ENCODE data around the gene MED13L.

MED13L gene

DNA sequence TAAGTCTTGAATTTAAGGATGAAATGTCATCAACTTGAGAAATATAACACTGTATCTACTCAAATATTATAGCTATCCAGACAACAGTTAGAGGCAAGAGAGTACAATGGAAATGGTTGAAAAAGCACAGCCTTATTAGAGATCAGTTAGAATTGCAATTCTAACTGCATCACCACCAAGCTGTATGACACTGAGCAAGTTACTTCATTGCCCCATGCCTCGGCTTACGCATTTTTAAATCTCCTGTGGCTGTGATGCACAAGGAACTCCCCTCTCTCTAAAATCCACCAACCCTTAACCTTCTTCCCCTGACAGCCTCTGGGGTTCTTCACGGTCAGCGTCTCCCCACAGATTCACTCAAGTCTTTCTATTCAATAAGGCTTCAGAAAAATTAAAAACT is 75.1 kb downstream of the MED13L start:
- Mint-ChIP-seq H3K36me3 (peaks cover 6% of the 10 kb centered on the region), H3K4me3 (no peak overlapping the region), H3K27ac (no peak overlapping the region), H3K27me3 (no peaks in the 10 kb centered on the region), H3K4me1 (peaks cover 81% of the 10 kb centered on the region), H3K9me3 (no peaks in the 10 kb centered on the region)

GRCh38 chr12:116201908-116202307 is 75.6 kb downstream of the MED13L start:
- H3K36me3 Mint-ChIP-seq, result peaks cover 6% of the 10 kb centered on the region
- no peak overlapping the region for H3K4me3 Mint-ChIP-seq
- peaks cover 81% of the 10 kb centered on the region for H3K4me1 Mint-ChIP-seq

DNA sequence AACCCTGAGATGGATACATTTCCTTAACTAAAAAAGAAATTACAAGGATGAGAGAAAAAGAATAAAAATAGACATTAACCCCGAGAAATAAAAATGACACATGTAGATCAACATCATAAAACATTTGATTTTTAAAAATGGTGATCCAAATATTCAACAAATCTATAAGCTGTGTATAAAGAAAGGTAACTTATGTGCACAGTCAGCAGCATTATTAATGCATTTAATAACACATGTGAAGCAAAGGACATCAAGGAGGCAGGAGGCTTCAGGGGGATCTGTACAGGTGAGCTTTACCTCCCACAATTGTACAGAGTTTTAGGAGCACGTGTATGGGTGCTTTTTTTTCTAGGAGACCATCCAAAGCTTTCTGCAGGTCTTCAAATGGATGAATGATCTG is 76.1 kb downstream of the MED13L start:
- H3K36me3 Mint-ChIP-seq, result peaks cover 6% of the 10 kb centered on the region
- H3K27me3 Mint-ChIP-seq, result no peaks in the 10 kb centered on the region
- H3K9me3 Mint-ChIP-seq, result no peaks in the 10 kb centered on the region
- no peak overlapping the region for H3K4me3 Mint-ChIP-seq
- H3K4me1 Mint-ChIP-seq, result peaks cover 81% of the 10 kb centered on the region
- H3K27ac Mint-ChIP-seq, result no peak overlapping the region

More at GRCh38 chr12:116201908-116202307, 75.6 kb downstream of the MED13L start:
- Mint-ChIP-seq H3K27me3 (no peaks in the 10 kb centered on the region), H3K9me3 (no peaks in the 10 kb centered on the region), H3K27ac (no peak overlapping the region)

DNA sequence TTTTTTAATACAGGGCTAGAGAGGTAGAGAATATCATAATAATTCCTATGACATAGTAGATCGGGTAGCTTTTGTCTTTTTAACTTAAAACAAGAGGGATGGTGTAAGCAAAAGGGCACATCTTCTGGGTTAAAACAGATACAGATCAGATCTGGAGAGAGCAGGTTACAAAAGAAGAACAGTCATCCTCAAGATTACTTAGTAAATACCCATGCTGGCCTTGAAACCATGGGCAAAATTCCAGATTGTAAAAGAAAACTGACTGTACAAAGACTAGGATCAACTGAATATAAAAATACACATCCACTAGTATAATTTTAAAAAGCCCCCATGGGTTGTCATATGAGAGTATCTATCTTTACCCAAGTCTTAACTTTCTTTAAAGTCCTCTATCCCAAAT is 76.7 kb downstream of the MED13L start:
- no peaks in the 10 kb centered on the region for H3K27me3 Mint-ChIP-seq
- no peak overlapping the region for H3K4me3 Mint-ChIP-seq
- H3K9me3 Mint-ChIP-seq, result no peaks in the 10 kb centered on the region
- peaks cover 83% of the 10 kb centered on the region for H3K4me1 Mint-ChIP-seq
- no peak overlapping the region for H3K27ac Mint-ChIP-seq
- peaks cover 6% of the 10 kb centered on the region for H3K36me3 Mint-ChIP-seq

DNA sequence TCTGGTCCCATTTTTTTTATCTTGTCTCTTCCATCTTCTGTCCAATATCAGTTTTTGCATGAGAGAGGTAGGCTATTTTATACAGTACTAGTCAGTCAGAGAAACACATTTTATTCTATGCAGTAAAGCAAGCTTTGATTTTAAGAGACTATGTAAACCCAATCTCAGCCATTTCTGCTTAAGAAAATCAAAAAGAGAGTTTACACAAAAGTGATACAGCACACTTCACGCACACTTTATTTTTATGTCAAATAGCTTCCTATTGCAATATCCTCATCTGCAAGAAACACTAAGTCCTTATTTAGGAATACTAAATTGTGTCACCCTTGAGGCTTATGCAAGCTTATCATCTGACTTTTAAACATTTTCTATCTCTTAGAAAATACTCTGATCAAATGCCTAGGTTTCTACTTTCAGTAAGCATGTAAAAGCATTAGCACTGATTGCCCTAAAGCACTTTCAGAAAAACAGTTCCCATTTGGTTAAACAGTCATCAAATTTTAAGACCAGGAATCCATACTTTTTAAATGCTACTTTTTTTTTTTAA is 78.3 kb downstream of the MED13L start:
- no peak overlapping the region for H3K4me3 Mint-ChIP-seq
- no peak overlapping the region for H3K27ac Mint-ChIP-seq
- H3K27me3 Mint-ChIP-seq, result no peaks in the 10 kb centered on the region
- H3K4me1 Mint-ChIP-seq, result peaks cover 86% of the 10 kb centered on the region
- peaks cover 4% of the 10 kb centered on the region for H3K36me3 Mint-ChIP-seq
- H3K9me3 Mint-ChIP-seq, result no peaks in the 10 kb centered on the region

- Mint-ChIP-seq H3K4me3 (no peak overlapping the region), H3K27ac (no peak overlapping the region), H3K9me3 (no peaks in the 10 kb centered on the region), H3K36me3 (peaks cover 4% of the 10 kb centered on the region), H3K27me3 (no peaks in the 10 kb centered on the region), H3K4me1 (peaks cover 95% of the 10 kb centered on the region)
Measured at GRCh38 chr12:116196752-116197718, 80.5 kb downstream of the MED13L start.

DNA sequence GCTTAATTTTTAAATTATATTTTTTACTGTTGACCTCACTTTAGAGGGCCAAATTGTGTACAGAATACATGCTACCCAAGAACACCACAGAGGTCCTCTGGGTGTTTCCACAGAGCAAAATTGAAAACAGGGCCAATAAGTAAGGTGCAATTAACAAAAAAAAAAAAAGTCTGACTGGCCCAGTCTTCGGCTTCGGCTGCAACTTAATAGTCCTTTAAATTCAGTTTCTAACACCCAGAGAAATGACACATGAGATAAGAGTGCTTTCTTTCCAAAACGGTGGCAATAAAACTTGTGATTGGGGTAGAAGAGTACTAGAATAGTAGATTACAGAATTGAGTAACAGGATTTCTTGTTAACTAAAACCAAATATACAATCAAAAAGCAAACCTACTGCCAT is 81.3 kb downstream of the MED13L start:
- H3K4me1 Mint-ChIP-seq, result peaks cover 92% of the 10 kb centered on the region
- no peaks in the 10 kb centered on the region for H3K27me3 Mint-ChIP-seq
- no peak overlapping the region for H3K27ac Mint-ChIP-seq
- peaks cover 4% of the 10 kb centered on the region for H3K36me3 Mint-ChIP-seq
- no peak overlapping the region for H3K4me3 Mint-ChIP-seq
- no peaks in the 10 kb centered on the region for H3K9me3 Mint-ChIP-seq

DNA sequence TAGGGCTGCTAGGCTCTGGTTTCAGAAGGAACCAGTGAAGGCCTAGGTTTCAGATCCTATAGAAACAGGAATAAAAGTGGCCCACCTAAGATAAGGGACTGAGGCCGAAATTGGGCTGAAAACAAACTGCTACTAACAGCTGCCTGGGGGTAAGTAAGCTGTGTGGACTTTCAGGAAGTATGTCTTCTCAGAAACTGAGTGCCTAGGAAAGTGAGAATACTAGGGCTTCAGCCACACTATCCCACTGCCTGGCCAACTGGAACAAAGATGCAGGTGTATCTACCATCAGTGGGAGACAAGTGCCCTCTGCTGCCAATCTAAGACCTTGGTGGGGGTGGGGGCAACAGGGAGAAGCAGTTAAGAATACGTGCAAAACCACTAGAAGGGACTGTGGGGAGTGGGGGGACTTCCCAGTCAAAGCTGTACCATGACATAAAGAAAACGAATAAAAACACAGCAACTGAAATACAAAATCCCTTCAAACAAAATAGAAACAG is 82.5 kb downstream of the MED13L start:
- peaks cover 3% of the 10 kb centered on the region for H3K36me3 Mint-ChIP-seq
- no peaks in the 10 kb centered on the region for H3K9me3 Mint-ChIP-seq
- peak overlapping the region; percentile 39 for H3K4me3 Mint-ChIP-seq
- peaks cover 87% of the 10 kb centered on the region for H3K4me1 Mint-ChIP-seq
- H3K27ac Mint-ChIP-seq, result peak overlapping the region; percentile 79
- H3K27me3 Mint-ChIP-seq, result no peaks in the 10 kb centered on the region

- Mint-ChIP-seq H3K4me3 (no peak overlapping the region), H3K4me1 (peaks cover 88% of the 10 kb centered on the region), H3K36me3 (peaks cover 3% of the 10 kb centered on the region), H3K27ac (peak overlapping the region; percentile 26), H3K27me3 (no peaks in the 10 kb centered on the region), H3K9me3 (no peaks in the 10 kb centered on the region)
Measured at GRCh38 chr12:116189692-116190091, 87.8 kb downstream of the MED13L start.

DNA sequence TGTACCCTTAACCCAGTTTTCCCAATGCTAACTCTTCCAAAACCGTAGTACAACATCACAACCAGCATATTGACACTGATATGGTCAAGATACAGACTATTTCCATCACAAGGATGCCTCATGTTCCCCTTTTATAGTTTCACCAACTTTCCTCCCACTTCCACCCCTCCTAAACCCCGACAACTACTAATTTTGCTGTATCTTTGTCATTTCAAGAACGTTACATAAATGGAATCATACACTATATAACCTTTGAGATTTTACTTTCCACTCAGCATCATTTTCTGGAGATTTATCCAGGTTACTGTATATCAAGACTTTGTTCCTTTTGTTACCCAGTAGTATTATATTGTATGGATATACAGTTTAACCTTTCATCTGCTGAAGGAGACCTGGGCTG is 88.9 kb downstream of the MED13L start:
- Mint-ChIP-seq H3K4me1 (peaks cover 88% of the 10 kb centered on the region), H3K4me3 (no peak overlapping the region), H3K27ac (no peak overlapping the region)

DNA sequence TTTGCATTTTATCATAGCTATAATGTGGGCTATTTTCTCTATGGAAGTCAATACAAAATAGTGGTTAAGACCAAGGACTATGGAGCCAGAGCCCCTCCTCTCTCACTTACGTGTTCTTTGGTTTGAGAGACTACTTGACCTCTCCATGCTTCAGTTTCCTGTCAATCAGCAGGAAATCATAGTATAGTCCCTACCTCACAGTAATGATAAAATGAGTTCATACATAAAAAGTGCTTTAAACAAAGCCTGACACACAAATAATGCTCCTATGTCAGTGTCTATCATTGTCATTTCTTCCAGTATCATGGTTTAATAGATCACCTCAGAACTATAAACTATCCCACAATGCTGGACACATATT is 90.4 kb downstream of the MED13L start:
- Mint-ChIP-seq H3K9me3 (no peaks in the 10 kb centered on the region), H3K27ac (no peak overlapping the region), H3K36me3 (peaks cover 3% of the 10 kb centered on the region), H3K4me3 (peak overlapping the region; percentile 0), H3K27me3 (no peaks in the 10 kb centered on the region), H3K4me1 (peaks cover 85% of the 10 kb centered on the region)

More for the DNA sequence above, 88.9 kb downstream of the MED13L start:
- H3K36me3 Mint-ChIP-seq, result peaks cover 3% of the 10 kb centered on the region
- no peaks in the 10 kb centered on the region for H3K27me3 Mint-ChIP-seq
- H3K9me3 Mint-ChIP-seq, result no peaks in the 10 kb centered on the region

- Mint-ChIP-seq H3K27me3 (no peaks in the 10 kb centered on the region), H3K27ac (no peak overlapping the region), H3K4me1 (peaks cover 87% of the 10 kb centered on the region), H3K36me3 (peaks cover 3% of the 10 kb centered on the region), H3K4me3 (no peak overlapping the region), H3K9me3 (no peaks in the 10 kb centered on the region)
Measured at GRCh38 chr12:116186482-116187150, 90.9 kb downstream of the MED13L start.

DNA sequence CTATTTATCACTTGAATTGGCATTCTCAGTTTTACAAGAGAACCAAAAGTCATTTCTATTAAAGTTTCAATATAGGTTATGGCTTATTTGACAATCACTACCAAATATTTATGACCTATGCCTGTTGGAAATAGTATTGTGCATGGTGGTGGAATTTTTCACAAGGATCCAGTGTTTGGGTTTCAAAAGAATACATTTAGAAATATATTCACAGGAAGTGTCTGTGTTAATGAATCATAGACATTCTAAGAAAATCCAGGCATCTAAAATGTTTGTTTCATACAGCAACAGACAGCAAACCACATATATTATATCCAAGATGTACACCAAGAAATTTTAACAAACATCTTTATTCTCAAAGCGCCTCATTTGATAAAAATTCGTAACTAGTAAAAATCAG is 92.7 kb downstream of the MED13L start:
- Mint-ChIP-seq H3K36me3 (peaks cover 1% of the 10 kb centered on the region), H3K27me3 (no peaks in the 10 kb centered on the region), H3K4me3 (no peak overlapping the region), H3K27ac (no peak overlapping the region), H3K4me1 (peaks cover 94% of the 10 kb centered on the region), H3K9me3 (no peaks in the 10 kb centered on the region)

- Mint-ChIP-seq H3K4me1 (peaks cover 88% of the 10 kb centered on the region), H3K36me3 (no peaks in the 10 kb centered on the region), H3K27me3 (no peaks in the 10 kb centered on the region), H3K9me3 (no peaks in the 10 kb centered on the region), H3K27ac (peak overlapping the region; percentile 77), H3K4me3 (no peak overlapping the region)
Measured at GRCh38 chr12:116183741-116184141, 93.8 kb downstream of the MED13L start.

DNA sequence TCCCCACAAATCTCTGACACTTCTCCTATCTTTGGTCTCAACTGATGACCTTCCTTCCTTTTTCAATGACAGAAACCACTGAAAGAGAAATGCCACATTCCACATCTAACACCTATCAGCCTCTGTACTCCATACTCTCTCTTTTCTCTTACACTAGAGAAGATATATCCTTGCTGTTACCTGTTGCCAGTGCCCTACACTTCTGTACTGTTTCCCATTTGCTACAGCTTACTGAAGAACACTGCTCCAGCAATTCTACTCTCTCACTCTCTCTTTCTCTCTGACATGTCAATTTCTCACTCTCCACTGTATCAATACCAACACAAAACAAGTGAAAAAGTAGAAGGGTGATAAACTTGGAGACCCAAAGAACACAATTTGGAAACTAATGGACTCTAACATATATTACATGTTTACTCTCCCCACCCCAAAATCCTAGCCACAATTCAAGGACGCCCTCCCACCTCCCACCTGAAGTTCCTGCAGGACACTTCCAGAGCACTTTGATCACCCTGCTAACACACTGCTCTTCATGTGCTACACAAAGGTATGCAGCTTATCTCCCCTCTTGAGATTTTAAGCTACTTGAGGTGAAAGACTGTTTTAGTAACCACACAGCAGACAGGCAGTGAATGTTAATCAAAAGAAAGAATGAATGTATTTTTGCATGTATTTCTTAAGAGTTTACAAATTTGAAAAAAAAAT is 95.0 kb downstream of the MED13L start:
- H3K9me3 Mint-ChIP-seq, result no peaks in the 10 kb centered on the region
- peak overlapping the region; percentile 56 for H3K27ac Mint-ChIP-seq
- H3K27me3 Mint-ChIP-seq, result no peaks in the 10 kb centered on the region
- no peak overlapping the region for H3K4me3 Mint-ChIP-seq
- no peaks in the 10 kb centered on the region for H3K36me3 Mint-ChIP-seq
- peaks cover 86% of the 10 kb centered on the region for H3K4me1 Mint-ChIP-seq
